AG04450 (cell line): Measurements from ENCODE around the gene FBXO33. TPM values are rescaled to one million over a fixed set of nuclear protein-coding genes. Genes with fewer than 3 reads are reported as not detected.

ENCODE experiments used
- CTCF ChIA-PET: fragments of 300-600, 350-600 bp; formaldehyde crosslinking; extraction: SDS; loops from one replicate; lab custom pipeline; 2022; ENCODE audit warnings: antibody characterized with exemption, inconsistent platforms; lab: Charles Lee
- POLR2A ChIA-PET: fragments of 350-600 bp; formaldehyde crosslinking; extraction: SDS; loops from one replicate; lab custom pipeline; 2021; ENCODE audit warnings: antibody characterized with exemption, inconsistent platforms; lab: Yijun Ruan, JAX
- DNase-seq: peaks from one replicate; pipeline ENCODE4 v3.0.0-alpha.2; 2011; ENCODE audit warnings: low read depth, low spot score
- H3K27ac ChIP-seq: one replicate; pipeline ENCODE4 v1.5.1; 2012; ENCODE audit warnings: low read depth, low read length, control low read depth
- H3K27me3 ChIP-seq: one replicate; pipeline ENCODE4 v1.6.0; 2012; ENCODE audit warnings: low read length; ENCODE audit not compliant: control insufficient read depth, insufficient read depth
- H3K4me3 ChIP-seq: 2 replicates; pipeline ENCODE4 v1.5.1; 2011; ENCODE audit warnings: mild to moderate bottlenecking, low read depth, low read length, control low read depth
- H3K9me3 ChIP-seq: 2 replicates; pipeline ENCODE4 v1.5.1; 2012; ENCODE audit warnings: low read length; ENCODE audit not compliant: control insufficient read depth, insufficient read depth
- polyA plus RNA-seq: library from polyadenylated mRNA; depleted of rRNA; stranded (reverse); fragments of >200 nt; gene quantifications from 2 replicates; pipeline ENCODE4 v1.2.3, GENCODE V29; 2011
- TF ChIP-seq, protein P1 (sequence below): IDR thresholded peaks from 2 replicates; pipeline ENCODE4 v1.5.1; 2011; ENCODE audit warnings: low read depth, low read length, control low read depth, inconsistent platforms

FBXO33 gene
- polyA plus RNA-seq, 1 experiment: 12.6 TPM

GRCh38 chr14:39459795-39460478 is 27.7 kb upstream of the FBXO33 start:
- DNase-seq: no peak
- TF ChIP-seq, protein P1, sequence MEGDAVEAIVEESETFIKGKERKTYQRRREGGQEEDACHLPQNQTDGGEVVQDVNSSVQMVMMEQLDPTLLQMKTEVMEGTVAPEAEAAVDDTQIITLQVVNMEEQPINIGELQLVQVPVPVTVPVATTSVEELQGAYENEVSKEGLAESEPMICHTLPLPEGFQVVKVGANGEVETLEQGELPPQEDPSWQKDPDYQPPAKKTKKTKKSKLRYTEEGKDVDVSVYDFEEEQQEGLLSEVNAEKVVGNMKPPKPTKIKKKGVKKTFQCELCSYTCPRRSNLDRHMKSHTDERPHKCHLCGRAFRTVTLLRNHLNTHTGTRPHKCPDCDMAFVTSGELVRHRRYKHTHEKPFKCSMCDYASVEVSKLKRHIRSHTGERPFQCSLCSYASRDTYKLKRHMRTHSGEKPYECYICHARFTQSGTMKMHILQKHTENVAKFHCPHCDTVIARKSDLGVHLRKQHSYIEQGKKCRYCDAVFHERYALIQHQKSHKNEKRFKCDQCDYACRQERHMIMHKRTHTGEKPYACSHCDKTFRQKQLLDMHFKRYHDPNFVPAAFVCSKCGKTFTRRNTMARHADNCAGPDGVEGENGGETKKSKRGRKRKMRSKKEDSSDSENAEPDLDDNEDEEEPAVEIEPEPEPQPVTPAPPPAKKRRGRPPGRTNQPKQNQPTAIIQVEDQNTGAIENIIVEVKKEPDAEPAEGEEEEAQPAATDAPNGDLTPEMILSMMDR: no peak
- ChIA-PET POLR2A (no interaction called here), CTCF (no interaction called here)
- Histone ChIP-seq H3K27me3 (no peaks in the 10 kb centered on the region), H3K9me3 (no peaks in the 10 kb centered on the region), H3K27ac (no peak overlapping the region), H3K4me3 (no peak overlapping the region)

- ChIA-PET POLR2A (no interaction called here), CTCF (no interaction called here)
- Histone ChIP-seq H3K27ac (no peak overlapping the region), H3K4me3 (no peak overlapping the region), H3K9me3 (no peaks in the 10 kb centered on the region), H3K27me3 (no peaks in the 10 kb centered on the region)
- TF ChIP-seq, protein P1: no peak
- no peak for DNase-seq
Observed at GRCh38 chr14:39456702-39457250, 24.5 kb upstream of the FBXO33 start.

DNA sequence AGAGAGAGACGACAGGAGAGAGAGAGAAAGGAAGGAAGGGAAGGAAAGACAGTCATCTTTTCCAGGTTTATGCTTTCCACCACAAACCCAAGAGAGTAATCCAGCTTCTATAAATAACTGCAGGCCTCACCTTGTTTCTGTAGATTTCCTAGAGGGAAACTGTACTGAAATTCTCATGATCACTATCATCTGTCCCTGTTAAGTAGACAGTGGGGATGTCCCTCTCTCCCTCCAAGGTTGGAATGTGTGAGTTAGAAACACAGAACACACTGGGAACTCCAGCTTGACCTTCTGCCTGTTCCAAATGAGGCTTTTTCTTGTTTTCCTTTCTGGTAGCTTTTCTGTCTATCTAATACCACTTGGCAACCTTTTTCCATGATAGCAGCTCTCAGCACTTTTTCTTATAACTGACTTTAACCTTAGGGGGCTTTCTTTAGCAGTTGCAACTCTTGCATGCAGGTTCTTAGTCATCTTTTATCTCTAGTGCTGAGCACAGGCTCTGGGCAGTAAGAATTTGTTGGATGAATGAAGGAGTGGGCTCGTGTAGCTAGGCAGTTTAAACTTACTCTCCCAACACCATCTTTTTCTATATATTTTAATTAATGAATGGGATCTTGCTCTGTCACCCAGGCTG is 22.8 kb upstream of the FBXO33 start:
- CTCF ChIA-PET: no interaction called here

GRCh38 chr14:39452680-39453079 is 20.4 kb upstream of the FBXO33 start:
- Histone ChIP-seq H3K9me3 (no peaks in the 10 kb centered on the region), H3K4me3 (no peak overlapping the region), H3K27me3 (no peaks in the 10 kb centered on the region), H3K27ac (no peak overlapping the region)
- DNase-seq: no peak
- ChIA-PET POLR2A (no interaction called here), CTCF (interaction anchor here (0.9 kb wide), 1 partner anchor 339 kb away, joined by 3 read pairs; the partner anchor contains the start of gene GEMIN2)
- TF ChIP-seq, protein P1: no peak

More for the DNA sequence above, 22.8 kb upstream of the FBXO33 start:
- Histone ChIP-seq H3K4me3 (no peak overlapping the region), H3K9me3 (no peaks in the 10 kb centered on the region), H3K27me3 (no peaks in the 10 kb centered on the region), H3K27ac (no peak overlapping the region)
- POLR2A ChIA-PET: no interaction called here
- TF ChIP-seq, protein P1: no peak
- no peak for DNase-seq

- DNase-seq: no peak
- CTCF ChIA-PET: interaction anchor here (0.9 to 1.4 kb wide), 2 partner anchors 16 to 338 kb away, joined by 3 to 4 read pairs; partner anchors contain the start of gene GEMIN2
- TF ChIP-seq, protein P1: no peak
Observed at GRCh38 chr14:39451811-39452210, 19.6 kb upstream of the FBXO33 start.

More at GRCh38 chr14:39451811-39452210, 19.6 kb upstream of the FBXO33 start:
- H3K27ac ChIP-seq: no peak overlapping the region
- no peaks in the 10 kb centered on the region for H3K9me3 ChIP-seq
- no peaks in the 10 kb centered on the region for H3K27me3 ChIP-seq
- POLR2A ChIA-PET: no interaction called here
- H3K4me3 ChIP-seq: no peak overlapping the region
